Islet precursor cell (in vitro differentiated cells): Measurements from ENCODE around the gene MACROD2.

Experiments used
- DNase-seq: peaks from one replicate; pipeline ENCODE4 v3.0.0-alpha.2; 2018

The MACROD2 gene

DNA sequence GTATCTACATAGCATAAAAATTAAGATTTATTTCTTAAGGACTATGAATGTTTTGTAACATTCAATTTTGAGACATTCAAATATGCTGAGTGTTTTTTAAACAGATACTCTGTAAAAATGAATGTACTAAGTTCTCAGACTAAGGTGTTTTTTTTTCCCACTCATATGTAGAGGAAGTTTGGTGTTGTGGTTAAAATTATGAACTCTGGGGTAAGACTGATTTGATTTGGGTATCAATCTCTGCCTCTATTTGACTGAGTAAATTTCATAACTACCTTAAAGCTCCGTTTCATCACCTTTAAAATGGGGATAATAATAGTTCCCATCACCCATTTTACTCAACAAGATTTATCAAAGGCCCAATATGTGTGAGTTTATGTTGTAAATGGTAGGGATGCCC lies 728.7 kb downstream of the MACROD2 start:
- no peak for DNase-seq

- DNase-seq: no peak
Measured at GRCh38 chr20:14724468-14724867, 729.2 kb downstream of the MACROD2 start.

- no peak for DNase-seq
Measured at GRCh38 chr20:14726591-14726990, 731.3 kb downstream of the MACROD2 start.

DNA sequence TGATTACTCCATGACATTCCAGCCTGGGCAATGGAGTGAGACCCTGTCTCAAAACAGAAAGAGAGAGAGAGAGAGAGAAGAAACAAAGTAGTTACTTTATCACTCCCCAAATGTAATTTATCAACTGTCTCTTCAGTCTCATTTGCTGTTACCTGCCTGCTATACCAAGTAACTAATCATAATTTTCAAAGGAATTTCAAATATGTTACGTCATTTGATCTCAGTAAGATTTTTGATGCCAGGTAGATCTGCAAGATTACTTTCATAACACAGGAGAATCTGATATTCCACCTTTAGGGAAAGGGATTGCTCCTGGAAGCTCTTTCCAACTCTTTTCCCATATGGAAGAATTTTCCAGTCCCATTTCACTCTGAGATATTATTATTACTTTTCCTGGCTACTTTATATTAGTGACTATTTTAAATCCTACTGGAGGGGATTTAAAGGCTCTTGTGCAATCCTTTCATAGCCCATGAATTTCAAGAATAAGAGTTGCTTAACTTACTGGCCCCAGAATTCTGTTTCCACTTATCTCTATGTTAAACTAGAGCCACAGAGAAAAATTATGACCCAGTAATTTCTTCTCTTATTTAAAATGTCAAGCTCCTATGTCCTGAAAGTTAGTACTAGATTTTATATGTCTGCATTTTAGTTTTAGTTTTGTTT lies 732.3 kb downstream of the MACROD2 start:
- no peak for DNase-seq

DNA sequence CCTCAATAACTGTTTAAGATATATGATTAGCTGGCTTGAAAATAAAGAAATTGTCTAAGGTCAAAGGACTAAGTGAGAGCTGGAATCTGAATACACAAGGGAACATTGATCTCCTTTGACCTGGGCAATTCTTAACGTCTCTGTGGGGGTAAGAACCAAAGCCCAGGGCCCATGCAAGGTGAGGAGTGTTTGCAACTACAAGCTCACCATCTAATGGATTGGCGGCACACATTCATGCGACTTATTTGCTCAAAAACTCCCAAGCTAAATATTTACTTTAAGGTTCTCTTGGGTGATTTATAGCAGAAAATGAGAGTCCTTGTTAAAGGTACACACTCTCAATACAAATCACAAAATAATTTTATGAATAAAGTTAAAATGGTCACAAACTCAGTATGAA lies 734.1 kb downstream of the MACROD2 start:
- DNase-seq: no peak

DNA sequence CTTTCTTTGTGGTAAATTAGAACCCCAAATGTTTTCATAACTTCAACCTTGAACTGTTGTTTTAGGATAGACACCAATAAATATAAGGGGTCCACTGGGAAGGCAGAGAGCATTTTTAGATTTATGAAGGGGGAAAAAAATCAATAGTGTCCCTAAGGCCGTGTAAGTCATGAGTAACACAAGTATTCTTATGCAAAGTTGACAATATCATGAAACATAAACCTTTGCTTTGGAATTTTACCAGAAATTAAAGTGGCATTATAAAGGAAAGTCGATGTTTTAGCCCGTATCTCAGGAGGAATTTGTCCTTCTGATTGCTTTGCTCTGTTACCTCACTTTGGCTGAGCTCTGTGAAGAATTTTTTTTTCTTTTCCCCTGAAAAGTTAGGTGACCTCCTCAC lies 737.0 kb downstream of the MACROD2 start:
- DNase-seq: no peak

- DNase-seq: no peak
Measured at GRCh38 chr20:14732996-14733395, 737.7 kb downstream of the MACROD2 start.

- DNase-seq: no peak
Measured at GRCh38 chr20:14740380-14740779, 745.1 kb downstream of the MACROD2 start.

GRCh38 chr20:14741616-14742015 lies 746.3 kb downstream of the MACROD2 start:
- DNase-seq: no peak

- DNase-seq: no peak
Measured at GRCh38 chr20:14744723-14745122, 749.4 kb downstream of the MACROD2 start.

- DNase-seq: no peak
Measured at GRCh38 chr20:14745830-14746229, 750.5 kb downstream of the MACROD2 start.

DNA sequence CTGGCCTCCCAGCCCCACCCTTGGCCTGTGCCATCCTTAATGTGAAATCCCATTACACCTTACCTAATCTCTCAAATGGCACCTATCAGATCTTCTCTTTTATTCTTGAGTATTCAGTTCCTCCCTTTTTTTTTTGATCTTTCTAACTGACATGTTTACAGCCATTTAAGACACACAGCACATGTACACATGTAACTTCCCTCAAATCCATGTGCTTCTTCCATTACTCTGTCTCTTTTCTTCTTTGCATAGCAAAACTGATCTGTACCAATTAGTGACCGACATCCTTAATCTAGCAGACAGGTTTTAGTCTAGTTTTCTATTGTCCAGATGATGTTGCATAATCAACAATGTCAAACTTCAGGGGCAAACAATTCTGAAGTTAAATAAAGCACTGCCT lies 755.9 kb downstream of the MACROD2 start:
- DNase-seq: no peak

- peak; percentile 55 for DNase-seq
Measured at GRCh38 chr20:14757728-14758127, 762.4 kb downstream of the MACROD2 start.

DNA sequence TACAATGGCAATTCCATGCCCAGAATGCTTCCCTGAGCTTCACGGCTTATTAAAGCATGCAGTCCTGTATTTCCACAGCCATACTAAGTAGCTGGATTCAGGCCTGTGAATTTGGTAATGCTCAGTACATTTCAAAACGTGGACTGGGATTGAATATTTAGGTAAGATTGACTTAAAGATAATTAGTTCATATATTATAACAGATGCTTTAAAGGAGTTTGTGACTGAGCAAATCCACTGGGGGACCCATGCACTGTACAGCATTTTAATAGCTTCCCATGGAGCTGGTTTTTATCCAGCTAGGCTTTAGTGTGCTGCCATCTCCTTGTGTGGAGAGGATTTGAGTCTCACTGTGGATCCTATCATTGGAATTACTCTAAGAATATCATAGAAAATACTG lies 763.0 kb downstream of the MACROD2 start:
- no peak for DNase-seq

- no peak for DNase-seq
Measured at GRCh38 chr20:14759979-14760378, 764.7 kb downstream of the MACROD2 start.

- peak; percentile 61 for DNase-seq
Measured at GRCh38 chr20:14761903-14762302, 766.6 kb downstream of the MACROD2 start.

DNA sequence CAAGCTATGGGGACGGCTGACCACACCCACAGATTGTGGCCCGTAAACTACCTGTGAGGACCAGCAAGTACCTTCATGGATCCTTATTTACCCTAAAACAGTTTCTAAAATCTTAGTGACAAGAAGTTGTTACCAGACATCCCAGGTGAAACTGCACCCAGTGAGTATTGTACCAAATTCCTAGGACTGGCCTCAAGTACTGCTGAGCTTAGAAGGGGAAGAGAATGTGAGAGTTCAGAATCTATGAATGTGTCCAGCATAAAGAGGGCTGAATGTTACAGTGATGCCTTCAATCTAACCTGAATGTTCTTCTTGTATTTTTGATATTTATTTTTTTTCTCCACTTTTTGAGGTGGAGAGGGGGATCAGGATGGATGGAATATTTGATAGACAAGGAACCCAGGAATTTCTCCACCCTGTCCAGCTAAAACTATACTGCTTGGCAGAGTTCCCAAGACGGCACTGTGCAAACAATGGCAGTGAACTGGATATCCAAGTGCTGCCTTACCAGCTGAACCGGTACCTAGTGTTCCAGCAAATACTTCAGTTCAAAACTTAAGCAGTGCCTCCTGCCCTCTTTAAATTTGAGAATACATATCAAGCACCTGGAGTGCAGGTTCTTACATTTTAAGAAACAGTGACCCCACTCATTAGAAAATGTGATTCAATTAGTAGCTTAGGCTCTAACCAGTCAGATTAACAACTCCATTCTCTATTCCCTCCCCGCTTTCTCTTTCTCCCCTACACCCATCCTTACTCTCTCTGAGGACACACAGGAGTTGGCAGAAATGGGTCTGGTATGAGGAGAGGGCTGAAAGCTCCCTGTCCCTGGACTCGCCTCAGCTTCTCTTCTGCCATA lies 769.4 kb downstream of the MACROD2 start:
- no peak for DNase-seq

DNA sequence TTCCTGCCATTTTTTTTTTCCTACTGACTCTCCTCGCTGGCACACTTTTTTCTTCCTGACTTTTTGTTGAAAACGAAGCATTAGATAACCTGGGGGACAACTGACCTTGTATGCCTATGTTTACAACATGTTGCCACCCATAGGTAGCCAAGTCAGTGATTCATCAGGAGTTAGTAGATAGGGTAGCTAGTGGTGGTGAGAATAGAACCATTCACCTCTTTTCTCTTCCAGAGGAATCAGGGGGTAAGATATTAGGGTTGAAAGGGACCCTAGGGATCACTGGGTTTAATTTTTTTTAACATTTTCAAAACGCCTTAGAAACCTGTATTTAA lies 770.0 kb downstream of the MACROD2 start:
- no peak for DNase-seq

DNA sequence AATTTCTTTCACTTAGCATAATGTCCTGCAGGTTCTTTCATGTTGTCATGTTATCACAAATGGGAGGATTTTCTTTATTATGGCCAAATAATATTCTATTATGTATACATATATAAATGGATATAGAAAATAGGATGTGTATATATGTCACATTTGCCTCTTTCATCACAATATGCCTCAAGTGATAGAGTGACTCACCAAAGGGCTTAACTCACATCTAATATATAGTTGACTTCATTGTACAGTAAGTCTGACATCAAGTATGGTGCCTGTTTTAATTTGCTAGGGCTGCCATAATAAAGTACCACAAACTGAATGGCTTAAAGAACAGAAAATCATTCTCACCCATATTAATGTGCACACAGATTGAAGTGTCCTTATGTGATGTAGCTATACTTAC lies 778.2 kb downstream of the MACROD2 start:
- DNase-seq: no peak

- DNase-seq: no peak
Measured at GRCh38 chr20:14775778-14776177, 780.5 kb downstream of the MACROD2 start.

GRCh38 chr20:14777591-14777990 lies 782.3 kb downstream of the MACROD2 start:
- no peak for DNase-seq

GRCh38 chr20:14778096-14778495 lies 782.8 kb downstream of the MACROD2 start:
- DNase-seq: no peak

DNA sequence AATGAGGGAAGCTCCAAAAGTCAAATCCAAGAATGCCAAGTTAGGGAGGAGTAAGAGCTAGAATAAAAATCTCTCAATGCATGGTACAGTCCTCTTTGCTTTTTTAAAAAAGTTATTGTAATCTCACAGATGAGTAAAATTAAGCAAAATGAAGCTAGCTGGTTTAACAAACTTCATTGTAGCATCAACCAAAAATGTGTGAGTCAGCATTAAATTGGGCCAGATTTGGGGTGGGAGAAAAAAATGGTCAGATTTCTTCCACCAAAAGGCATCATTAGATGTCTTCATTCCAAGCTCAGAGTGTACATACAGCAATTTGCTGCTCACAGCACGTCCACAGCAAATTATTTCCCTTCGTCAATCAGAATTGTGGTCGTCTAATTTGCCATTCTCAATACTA lies 783.6 kb downstream of the MACROD2 start:
- no peak for DNase-seq

GRCh38 chr20:14780508-14780907 lies 785.2 kb downstream of the MACROD2 start:
- DNase-seq: no peak

DNA sequence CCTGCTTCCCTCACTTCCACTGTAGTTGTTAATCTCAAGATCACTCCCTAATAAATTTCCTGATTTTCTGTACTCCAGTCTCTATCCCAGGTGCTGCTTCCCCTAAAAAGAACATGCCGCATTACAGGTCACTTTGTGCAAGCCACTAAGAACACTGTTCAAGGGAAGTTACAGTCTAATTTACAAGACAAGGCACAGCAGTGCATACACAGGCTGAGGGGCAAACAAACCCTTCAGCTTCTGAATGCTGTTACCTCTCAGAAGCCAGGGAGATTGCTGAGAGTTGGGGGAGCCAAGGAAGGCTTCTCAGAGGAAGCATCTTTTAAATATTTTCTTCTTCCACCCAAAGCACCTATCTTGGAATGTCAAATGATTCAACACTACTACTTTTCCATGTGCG lies 787.4 kb downstream of the MACROD2 start:
- DNase-seq: no peak
